Epithelial cell of esophagus (primary cell): ENCODE results near the gene DDX20.

Experiments
- DNase-seq: peaks from one replicate; pipeline ENCODE4 v3.0.0; 2010; ENCODE audit warnings: low read depth
- H3K4me3 ChIP-seq: 2 replicates; pipeline ENCODE4 v1.5.1; 2011; ENCODE audit warnings: mild to moderate bottlenecking, low read length, control low read depth
- CTCF ChIP-seq: IDR thresholded peaks from 2 replicates; pipeline ENCODE4 v1.5.1; 2011; ENCODE audit warnings: low read depth, mild to moderate bottlenecking, low read length, control low read depth, inconsistent platforms; ENCODE audit not compliant: insufficient read depth; ENCODE audit errors: missing control alignments

DDX20 gene

GRCh38 chr1:111812306-111812705 is 56.6 kb downstream of the DDX20 start:
- no peak for TF ChIP-seq CTCF
- DNase-seq: no peak
- no peak overlapping the region for H3K4me3 ChIP-seq

- DNase-seq: no peak
- H3K4me3 ChIP-seq: no peak overlapping the region
- TF ChIP-seq CTCF: no peak
These were observed 58.0 kb downstream of the DDX20 start for GRCh38 chr1:111813440-111814304.

- no peak overlapping the region for H3K4me3 ChIP-seq
- TF ChIP-seq CTCF: no peak
- no peak for DNase-seq
These were observed 58.6 kb downstream of the DDX20 start for GRCh38 chr1:111814305-111814628.

GRCh38 chr1:111814642-111815041 is 58.9 kb downstream of the DDX20 start:
- TF ChIP-seq CTCF: no peak
- no peak overlapping the region for H3K4me3 ChIP-seq
- no peak for DNase-seq
